Colonic mucosa (tissue), 4 donors: ENCODE measurements around the gene SCAF1. TPM values are rescaled to one million over a fixed set of nuclear protein-coding genes. Genes with fewer than 3 reads are reported as not detected.
A peak's percentile ranks its signal among the peaks of the same experiment; 100 is the strongest.

Experiments
- DNase-seq: peaks from one replicate; pipeline ENCODE4 v3.0.0-alpha.2; 2020
- H3K27ac ChIP-seq: fragments of 200-600 bp; one replicate; pipeline ENCODE4 v1.8.0; 2021
- H3K27me3 ChIP-seq: fragments of 200-600 bp; one replicate; pipeline ENCODE4 v1.8.0; 2021
- H3K36me3 ChIP-seq: fragments of 200-600 bp; one replicate; pipeline ENCODE4 v1.8.0; 2021
- H3K4me1 ChIP-seq: fragments of 200-600 bp; one replicate; pipeline ENCODE4 v1.8.0; 2021; ENCODE audit warnings: mild to moderate bottlenecking
- H3K4me3 ChIP-seq: fragments of 200-600 bp; one replicate; pipeline ENCODE4 v1.8.0; 2021
- H3K9ac ChIP-seq, 2 donors: one replicate each; pipeline ENCODE4 v1.7.0; 2013; ENCODE audit warnings: control low read depth in 2 of 2, low read depth in 2 of 2, low read length in 2 of 2
- H3K9me3 ChIP-seq: fragments of 200-600 bp; one replicate; pipeline ENCODE4 v1.8.0; 2021
- CTCF ChIP-seq: fragments of 200-600 bp; IDR thresholded peaks from one replicate; pipeline ENCODE4 v1.8.0; 2022; ENCODE audit warnings: antibody characterized with exemption, mild to moderate bottlenecking
- intact Hi-C: fragments of 100-400 bp; cut with DNase I; formaldehyde crosslinking; loops from one replicate; pipeline ENCODE4 v1.14.1; 2022
- total RNA-seq, 2 donors: library from RNA; stranded (reverse); fragmentation: NEBNext Ultra II Directional in 1 of 2; extraction: Animal tissue kit (Norgen Biotek cat#: 25700) in 1 of 2; gene quantifications; one replicate each; pipeline ENCODE4 v1.2.1, GENCODE V29; 2021
- donor health status: healthy.
- donor health status: DM: no; HTN: no; CAD: no.
- donor health status: DM: no; HTN: no; CAD: no.

The SCAF1 gene
- total RNA-seq, 2 donors from 2014 or later, result 54.2 to 85.7 TPM

- H3K27ac ChIP-seq, result no peak overlapping the region
- peaks cover 6% of the 10 kb centered on the region for H3K4me1 ChIP-seq
- H3K27me3 ChIP-seq, result no peaks in the 10 kb centered on the region
- H3K4me3 ChIP-seq, result no peak overlapping the region
- intact Hi-C loops, result no loop called here
- no peaks in the 10 kb centered on the region for H3K36me3 ChIP-seq
- TF ChIP-seq CTCF, result no peak
- H3K9ac ChIP-seq, result peak overlapping the region; percentile 13 to 39
- no peaks in the 10 kb centered on the region for H3K9me3 ChIP-seq
- no peak for DNase-seq
These were observed 1.5 kb downstream of the SCAF1 start for GRCh38 chr19:49643466-49643865.

GRCh38 chr19:49645592-49645991, 3.6 kb downstream of the SCAF1 start:
- H3K27me3 ChIP-seq, result no peaks in the 10 kb centered on the region
- H3K36me3 ChIP-seq, result no peaks in the 10 kb centered on the region
- no peak overlapping the region for H3K9ac ChIP-seq
- DNase-seq, result no peak
- no peak overlapping the region for H3K4me3 ChIP-seq
- TF ChIP-seq CTCF, result no peak
- no peaks in the 10 kb centered on the region for H3K9me3 ChIP-seq
- no peak overlapping the region for H3K27ac ChIP-seq
- intact Hi-C loops, result no loop called here
- H3K4me1 ChIP-seq, result peaks cover 6% of the 10 kb centered on the region

DNA sequence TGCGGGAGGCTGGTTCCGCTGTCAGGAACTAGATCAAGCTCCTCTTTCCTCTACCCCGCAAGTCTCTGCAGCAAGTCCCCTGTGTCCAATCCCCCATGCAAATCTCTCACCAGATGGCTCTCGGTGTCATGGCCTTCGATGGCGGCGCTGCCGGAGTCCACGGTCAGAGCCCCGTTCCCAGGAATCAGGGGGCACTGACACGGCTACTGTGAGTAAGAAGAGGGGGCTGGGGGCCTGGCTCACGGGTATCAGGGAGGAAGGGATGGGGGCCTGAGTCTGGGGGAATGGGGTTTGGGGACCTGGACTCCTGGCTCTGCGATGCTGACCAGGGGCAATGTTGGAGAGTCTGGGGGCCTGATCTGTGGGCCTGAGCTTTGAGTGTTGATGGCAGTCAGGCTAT, 4.0 kb downstream of the SCAF1 start:
- H3K9ac ChIP-seq, result no peak overlapping the region
- no peaks in the 10 kb centered on the region for H3K36me3 ChIP-seq
- no peaks in the 10 kb centered on the region for H3K27me3 ChIP-seq
- TF ChIP-seq CTCF, result no peak
- H3K4me3 ChIP-seq, result no peak overlapping the region
- no peaks in the 10 kb centered on the region for H3K9me3 ChIP-seq
- no peak for DNase-seq
- intact Hi-C loops, result no loop called here
- H3K27ac ChIP-seq, result no peak overlapping the region
- peaks cover 6% of the 10 kb centered on the region for H3K4me1 ChIP-seq

- H3K27ac ChIP-seq, result no peak overlapping the region
- H3K27me3 ChIP-seq, result no peaks in the 10 kb centered on the region
- H3K4me3 ChIP-seq, result no peak overlapping the region
- intact Hi-C loops, result no loop called here
- DNase-seq, result no peak
- peaks cover 6% of the 10 kb centered on the region for H3K4me1 ChIP-seq
- H3K9ac ChIP-seq, result no peak overlapping the region
- no peaks in the 10 kb centered on the region for H3K36me3 ChIP-seq
- H3K9me3 ChIP-seq, result no peaks in the 10 kb centered on the region
- no peak for TF ChIP-seq CTCF
These were observed 4.6 kb downstream of the SCAF1 start for GRCh38 chr19:49646586-49646985.

GRCh38 chr19:49651029-49651819, 9.2 kb downstream of the SCAF1 start:
- TF ChIP-seq CTCF, result no peak
- no peaks in the 10 kb centered on the region for H3K27me3 ChIP-seq
- H3K4me3 ChIP-seq, result no peak overlapping the region
- DNase-seq, result no peak
- H3K9me3 ChIP-seq, result no peaks in the 10 kb centered on the region
- intact Hi-C loops, result no loop called here
- peaks cover 24% of the 10 kb centered on the region for H3K36me3 ChIP-seq
- no peak overlapping the region for H3K27ac ChIP-seq
- H3K9ac ChIP-seq, result no peak overlapping the region
- H3K4me1 ChIP-seq, result no peaks in the 10 kb centered on the region
